ENCODE data around the gene LCN1. TPM values are rescaled to one million over a fixed set of nuclear protein-coding genes. Genes with fewer than 3 reads are reported as not detected.

Gene LCN1
- total RNA-seq, 1 experiment from 2014 or later: not detected

- no peak overlapping the region for H3K9ac ChIP-seq (ENCODE audit: extremely low read depth, insufficient read length, low read length)
- no peaks in the 10 kb centered on the region for H3K79me2 ChIP-seq (ENCODE audit: insufficient read depth, low read length)
- Mint-ChIP-seq H3K9me3 (no peaks in the 10 kb centered on the region; a peak in 1 of 5 replicates), H3K4me3 (peak overlapping the region in 1 of 2 experiments; percentile 35; a peak in 1 of 5 replicates), H3K27me3 (ENCODE audit: low read depth) (no peaks in the 10 kb centered on the region), H3K4me1 (peaks cover 3 to 10% of the 10 kb centered on the region in 2 experiments), H3K36me3 (ENCODE audit: insufficient read depth in 1 of 3, low read depth in 3 of 3) (peaks cover 18 to 39% (median 38%) of the 10 kb centered on the region in 3 experiments; a peak in 6 of 7 replicates), H3K27ac (peak overlapping the region; percentile 59 to 85 (median 83); a peak in 5 of 7 replicates)
- no peak overlapping the region for H2BK12ac ChIP-seq (ENCODE audit: insufficient read length, low read depth, low read length)
- H3K4me1 ChIP-seq (ENCODE audit: insufficient read depth, low read length): no peaks in the 10 kb centered on the region; the same call in 1 of the 2 replicates
- no peak overlapping the region for H2BK120ac ChIP-seq (ENCODE audit: low read depth, low read length, poor library complexity, severe bottlenecking)
- no peak overlapping the region for H4K5ac ChIP-seq (ENCODE audit: insufficient read length, low read depth, low read length)
- no peak overlapping the region for H3K56ac ChIP-seq (ENCODE audit: insufficient read length, low read depth, low read length)
- H2BK20ac ChIP-seq (ENCODE audit: low read depth, low read length, poor library complexity, severe bottlenecking): no peak overlapping the region
- H2AK5ac ChIP-seq (ENCODE audit: insufficient read length, low read length): no peak overlapping the region
- H3K4ac ChIP-seq (ENCODE audit: low read depth, low read length): no peak overlapping the region
- WGBS (ENCODE audit: extremely low coverage, insufficient read length, low lambda C conversion rate): no CpG with 5 or more reads among the region's 21 CpGs
- H3K27me3 ChIP-seq (ENCODE audit: insufficient read depth, low read length): no peaks in the 10 kb centered on the region
- H3K27ac ChIP-seq (ENCODE audit: insufficient read length, low read depth, low read length): no peak overlapping the region
- no peak overlapping the region for H4K8ac ChIP-seq (replicated peaks; ENCODE audit: insufficient read length, low read depth, low read length)
- no peak overlapping the region for H3K14ac ChIP-seq (ENCODE audit: insufficient read depth, low read length)
- TF ChIP-seq CTCF (conservative IDR thresholded peaks at IDR 0.05): peak; percentile 81
- no peak overlapping the region for H3K23ac ChIP-seq (ENCODE audit: insufficient read length, low read depth, low read length)
- peaks cover 12% of the 10 kb centered on the region for H3K23me2 ChIP-seq (ENCODE audit: insufficient read length, low read depth, low read length, poor library complexity, severe bottlenecking)
- peak; percentile 78 for DNase-seq
- H2AFZ ChIP-seq (ENCODE audit: low read length): no peak overlapping the region
- H3K9me3 ChIP-seq (ENCODE audit: control insufficient read depth, low read depth, low read length): no peaks in the 10 kb centered on the region
- no peak overlapping the region for H4K91ac ChIP-seq (ENCODE audit: insufficient read length, low read depth, low read length)
- no peak overlapping the region for H3K4me2 ChIP-seq (ENCODE audit: insufficient read depth, insufficient read length, low read length)
- H3T11ph ChIP-seq (ENCODE audit: low read length): no peak overlapping the region
- no peaks in the 10 kb centered on the region for H3K79me1 ChIP-seq (ENCODE audit: insufficient read depth, low read depth, low read length, poor library complexity, severe bottlenecking)
- no peaks in the 10 kb centered on the region for H4K20me1 ChIP-seq (ENCODE audit: control insufficient read depth, insufficient read depth, insufficient read length)
- no peak overlapping the region for H2BK5ac ChIP-seq (ENCODE audit: insufficient read length, low read length)
- no peak overlapping the region for H2BK15ac ChIP-seq (ENCODE audit: low read depth, low read length)
- H3K18ac ChIP-seq (ENCODE audit: insufficient read length, low read depth, low read length): no peak overlapping the region
Observed at GRCh38 chr9:135504262-135505243, 16.7 kb upstream of the LCN1 start.
